Omental fat pad (tissue), 4 donors: ENCODE results near the gene SV2B. TPM values are rescaled to one million over a fixed set of nuclear protein-coding genes. Genes with fewer than 3 reads are reported as not detected.

Source experiments
- ATAC-seq: fragments of 150-250 bp; one replicate; pipeline ENCODE4 v1.9.1; 2016; ENCODE audit warnings: mild to moderate bottlenecking, moderate library complexity; ENCODE audit not compliant: low FRiP score
- DNase-seq: peaks from one replicate; pipeline ENCODE4 v3.0.0-alpha.2; 2019; ENCODE audit warnings: low spot score
- CTCF ChIP-seq, 3 donors: fragments of 450-650 bp; IDR thresholded peaks; one replicate each; pipeline ENCODE4 v1.5.1; 2016 to 2017; ENCODE audit warnings: antibody characterized with exemption in 3 of 3, mild to moderate bottlenecking in 3 of 3, moderate library complexity in 2 of 3
- total RNA-seq, 4 donors: library from RNA; depleted of rRNA; stranded (reverse); fragments of >200 nt; gene quantifications; one replicate each; pipeline ENCODE4 v1.1.0, GENCODE V29; 2016

The SV2B gene
- total RNA-seq, 4 donors from 2014 or later, result 1.3 to 9.6 (median 4.2) TPM

- ATAC-seq, result no peak
- DNase-seq, result no peak
- TF ChIP-seq CTCF (IDR thresholded peaks at IDR 0.05), result no peak
Measured at GRCh38 chr15:91156175-91156726, 56.2 kb downstream of the SV2B start.

GRCh38 chr15:91158415-91159394 lies 58.6 kb downstream of the SV2B start:
- DNase-seq, result no peak
- ATAC-seq, result no peak
- no peak for TF ChIP-seq CTCF (IDR thresholded peaks at IDR 0.05)

- DNase-seq (no peak), ATAC-seq (no peak)
- no peak for TF ChIP-seq CTCF (IDR thresholded peaks at IDR 0.05)
Measured at GRCh38 chr15:91165850-91166249, 65.8 kb downstream of the SV2B start.

- ATAC-seq, result no peak
- no peak for TF ChIP-seq CTCF (IDR thresholded peaks at IDR 0.05)
- no peak for DNase-seq
Measured at GRCh38 chr15:91168457-91168856, 68.4 kb downstream of the SV2B start.

- DNase-seq (no peak), ATAC-seq (no peak)
- no peak for TF ChIP-seq CTCF (IDR thresholded peaks at IDR 0.05)
Measured at GRCh38 chr15:91171334-91171733, 71.3 kb downstream of the SV2B start.

GRCh38 chr15:91182101-91182500 lies 82.0 kb downstream of the SV2B start:
- TF ChIP-seq CTCF (IDR thresholded peaks at IDR 0.05), result no peak
- DNase-seq (no peak), ATAC-seq (no peak)
